T-helper 22 cell (primary cell): Measurements from ENCODE around the gene OR4K14.
"Not testable (repeated sequence)": the region's sequence is repeated elsewhere in the genome, so short reads cannot be mapped to it uniquely, and the experiment has no call there.

ENCODE experiments used
- DNase-seq: peaks from one replicate; pipeline ENCODE4 v3.0.0-alpha.2; 2020; ENCODE audit warnings: low read depth

The OR4K14 gene

GRCh38 chr14:20019257-20019865 lies at the start of gene OR4K14:
TSS of gene OR4K14 (minus strand) at chr14:20019307. CDS start at chr14:20015193, 4,114 bp downstream.
- no peak for DNase-seq

DNA sequence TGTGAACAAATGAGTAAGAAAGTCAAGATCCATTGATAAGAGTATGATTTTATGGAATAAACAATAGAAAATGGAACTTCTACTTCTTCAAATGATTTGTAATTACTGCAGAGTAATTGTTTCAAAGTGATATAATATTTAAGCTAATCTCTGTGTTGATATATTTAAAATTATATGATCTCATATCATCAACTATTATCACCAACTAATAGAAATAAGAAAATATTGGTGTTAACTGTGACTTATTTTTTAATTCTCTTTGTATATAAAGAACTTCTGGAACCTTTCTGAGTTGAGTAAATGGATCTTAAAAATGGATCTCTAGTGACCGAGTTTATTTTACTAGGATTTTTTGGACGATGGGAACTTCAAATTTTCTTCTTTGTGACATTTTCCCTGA lies 40.6 kb upstream of the OR4K14 start, which contains the start of gene OR4L1:
TSS of gene OR4L1 (plus strand) at position 301 of the 400 bp plus-strand sequence. CDS start at position 301, 0 bp downstream.
- no peak for DNase-seq

DNA sequence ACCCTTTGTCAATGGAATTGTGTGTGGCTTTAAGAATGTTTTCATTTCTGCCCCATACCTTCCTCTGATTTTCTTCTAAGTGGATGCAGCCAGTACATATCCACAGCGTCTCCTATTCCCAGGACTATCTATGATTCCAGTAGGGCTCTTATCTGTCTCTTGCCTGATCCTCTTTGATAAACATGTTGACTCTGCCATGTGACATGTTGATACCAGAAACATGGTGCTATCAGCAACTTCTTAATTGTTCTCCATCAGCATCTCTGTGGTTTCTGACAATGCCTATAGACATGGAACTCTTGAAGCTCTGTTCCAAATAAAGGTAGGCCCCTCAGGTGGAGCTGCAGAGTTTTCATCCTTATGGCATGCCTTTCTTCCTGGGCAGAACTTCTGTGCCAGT lies 29.1 kb upstream of the OR4K14 start:
- no peak for DNase-seq

GRCh38 chr14:20044243-20044642 lies 25.1 kb upstream of the OR4K14 start:
- no peak for DNase-seq

GRCh38 chr14:20035938-20036337 lies 16.8 kb upstream of the OR4K14 start, which contains the start of gene OR4K13:
TSS of gene OR4K13 (minus strand) at chr14:20036038. CDS start at chr14:20034758, 1,280 bp downstream.
- no peak for DNase-seq

- DNase-seq: no peak
These were observed 16.3 kb upstream of the OR4K14 start for GRCh38 chr14:20035449-20035848.

DNA sequence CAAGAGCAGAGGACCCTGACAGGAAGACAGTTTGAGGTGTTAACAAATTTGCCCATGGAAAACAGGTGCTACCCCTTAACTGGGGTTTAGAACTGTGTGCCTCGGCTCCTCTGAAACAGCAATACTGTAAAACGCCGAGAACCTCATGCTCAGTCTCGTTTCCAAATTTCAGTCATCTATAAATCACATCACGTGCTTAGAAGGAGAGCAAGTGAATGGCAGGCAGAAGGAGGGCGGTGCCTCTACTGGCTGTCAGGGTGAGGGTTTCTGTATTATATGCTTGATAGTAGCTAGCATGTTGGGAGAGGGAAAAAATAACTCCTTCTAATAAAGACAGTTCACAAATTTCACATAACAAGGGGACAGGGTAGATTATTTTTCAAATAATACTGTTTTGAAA lies 12.0 kb upstream of the OR4K14 start:
- no peak for DNase-seq

GRCh38 chr14:20008156-20008555 lies 11.0 kb downstream of the OR4K14 start:
- DNase-seq: no peak

GRCh38 chr14:20002319-20002718 lies 16.8 kb downstream of the OR4K14 start:
- DNase-seq: no peak

GRCh38 chr14:20001863-20002262 lies 17.2 kb downstream of the OR4K14 start, which contains the start of gene OR4Q2:
TSS of gene OR4Q2 (plus strand) at chr14:20002163.
- no peak for DNase-seq

- no peak for DNase-seq
These were observed 25.7 kb downstream of the OR4K14 start for GRCh38 chr14:19993438-19993837.

DNA sequence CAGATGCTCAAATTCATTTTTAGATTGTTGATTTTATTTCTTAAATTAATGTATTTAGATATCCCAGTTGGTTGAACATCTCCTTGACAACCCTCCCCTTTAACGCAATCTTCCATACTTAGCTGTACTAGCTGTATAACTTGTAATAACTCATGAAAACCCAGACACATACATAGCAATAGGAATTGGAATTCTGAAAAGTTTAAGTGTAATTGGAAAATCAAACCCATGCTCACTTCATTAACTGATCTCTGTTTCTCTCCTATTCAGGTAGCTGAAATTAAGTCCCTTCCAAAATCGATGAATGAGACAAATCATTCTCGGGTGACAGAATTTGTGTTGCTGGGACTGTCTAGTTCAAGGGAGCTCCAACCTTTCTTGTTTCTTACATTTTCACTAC lies 43.8 kb downstream of the OR4K14 start, which contains the start of gene OR4K15:
TSS of gene OR4K15 (plus strand) at position 301 of the 400 bp plus-strand sequence. CDS start at position 301, 0 bp downstream.
- no peak for DNase-seq

DNA sequence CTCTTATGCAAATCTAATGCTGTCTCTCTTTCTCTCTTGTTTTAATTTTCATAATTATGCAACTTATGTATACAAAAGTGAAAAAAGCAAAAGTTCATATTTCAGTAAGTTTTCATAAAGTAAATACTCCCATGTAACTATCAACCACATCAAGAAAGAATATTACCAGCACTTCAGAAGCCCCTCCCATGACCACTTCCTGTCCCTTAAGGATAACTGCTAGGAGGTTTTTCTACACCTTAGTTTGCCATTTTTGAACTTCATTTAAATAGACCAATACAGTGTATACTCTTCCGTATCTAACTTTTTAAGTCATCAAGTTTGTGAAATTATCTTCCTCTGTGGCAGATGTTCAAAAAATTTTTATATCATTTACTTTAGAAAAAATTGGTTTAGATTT lies 44.3 kb downstream of the OR4K14 start:
- DNase-seq: no peak

DNA sequence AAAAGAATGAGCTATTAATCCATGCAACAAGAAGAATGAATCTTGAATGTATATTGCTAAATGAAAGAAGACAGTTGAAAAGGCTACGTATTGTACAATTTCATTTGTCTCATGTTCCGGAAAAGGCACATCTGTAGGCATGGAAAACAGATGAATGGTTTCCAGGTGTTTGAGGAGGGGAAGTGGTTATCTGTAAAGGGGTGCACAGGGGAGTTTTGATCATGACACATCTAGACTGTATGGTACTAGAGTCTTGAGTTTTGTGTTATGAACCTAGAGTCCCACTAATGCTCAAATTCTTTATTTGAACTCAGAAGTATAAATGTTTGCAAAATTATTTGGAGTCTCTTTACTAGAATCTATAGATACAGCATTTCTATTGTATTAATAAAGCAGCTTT lies 49.4 kb downstream of the OR4K14 start:
- not testable (repeated sequence) for DNase-seq
